ENCODE measurements around the gene ANKS1B. TPM values are rescaled to one million over a fixed set of nuclear protein-coding genes. Genes with fewer than 3 reads are reported as not detected.

ANKS1B gene
- total and polyA plus RNA-seq, 9 donors: 1.4 to 5.6 (median 2.7) TPM

DNA sequence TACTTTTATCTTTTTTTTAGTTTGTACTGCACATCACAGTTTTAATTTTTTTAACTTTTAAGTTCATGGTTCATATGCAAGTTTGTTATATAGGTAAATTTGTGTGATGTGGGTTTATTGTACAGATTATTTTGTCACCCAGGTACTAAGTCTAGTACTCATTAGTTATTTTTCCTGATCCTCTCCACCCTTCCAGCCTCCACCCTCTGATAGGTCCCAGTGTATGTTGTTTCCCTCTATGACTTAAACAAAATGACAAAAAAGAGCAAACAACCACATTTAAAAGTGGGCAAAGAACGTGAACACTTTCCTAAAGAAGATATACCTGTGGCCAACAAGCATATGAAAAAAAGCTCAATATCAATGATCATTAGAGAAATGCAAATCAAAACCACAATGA is 273.5 kb downstream of the ANKS1B start:
- Histone ChIP-seq H3K36me3 (ENCODE audit: control insufficient read depth, insufficient read depth, low read length) (no peaks in the 10 kb centered on the region), H3K4me3 (ENCODE audit: low read length) (no peak overlapping the region), H3K9me3 (replicated peaks; ENCODE audit: control insufficient read depth, low read depth, low read length) (peaks cover 5% of the 10 kb centered on the region), H3K4me1 (ENCODE audit: control insufficient read depth, insufficient read depth, low read length) (no peaks in the 10 kb centered on the region), H3K27ac (ENCODE audit: low read length) (no peak overlapping the region), H3K27me3 (ENCODE audit: control insufficient read depth, insufficient read depth, low read length) (no peaks in the 10 kb centered on the region)
- DNase-seq: no peak
- WGBS (ENCODE audit: insufficient coverage): no CpG with 5 or more reads among the region's 1 CpG

DNA sequence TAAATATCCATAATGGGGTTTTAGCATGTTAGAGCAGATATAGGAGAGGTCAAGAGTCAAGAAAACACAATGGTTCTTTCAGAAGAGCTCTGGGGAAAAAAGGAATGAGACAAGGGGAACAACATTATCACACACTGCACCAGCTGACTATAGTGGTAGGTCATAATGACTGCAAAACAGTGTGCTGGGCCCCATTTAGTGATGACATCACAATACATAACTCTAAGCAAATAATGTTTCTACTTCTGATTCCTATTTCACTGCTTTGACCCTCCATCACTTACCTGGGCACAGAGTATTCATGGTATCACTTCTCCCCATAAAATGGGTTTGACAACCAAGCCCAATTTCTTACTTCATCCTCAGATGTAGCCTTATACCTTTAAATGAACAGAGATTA is 275.1 kb downstream of the ANKS1B start:
- DNase-seq: no peak
- H3K27ac ChIP-seq (ENCODE audit: low read length): no peak overlapping the region
- H3K4me3 ChIP-seq (ENCODE audit: low read length): no peak overlapping the region
- no peaks in the 10 kb centered on the region for H3K4me1 ChIP-seq (ENCODE audit: control insufficient read depth, insufficient read depth, low read length)
- no peaks in the 10 kb centered on the region for H3K27me3 ChIP-seq (ENCODE audit: control insufficient read depth, insufficient read depth, low read length)
- H3K9me3 ChIP-seq (replicated peaks; ENCODE audit: control insufficient read depth, low read depth, low read length): peaks cover 5% of the 10 kb centered on the region
- H3K36me3 ChIP-seq (ENCODE audit: control insufficient read depth, insufficient read depth, low read length): no peaks in the 10 kb centered on the region

DNA sequence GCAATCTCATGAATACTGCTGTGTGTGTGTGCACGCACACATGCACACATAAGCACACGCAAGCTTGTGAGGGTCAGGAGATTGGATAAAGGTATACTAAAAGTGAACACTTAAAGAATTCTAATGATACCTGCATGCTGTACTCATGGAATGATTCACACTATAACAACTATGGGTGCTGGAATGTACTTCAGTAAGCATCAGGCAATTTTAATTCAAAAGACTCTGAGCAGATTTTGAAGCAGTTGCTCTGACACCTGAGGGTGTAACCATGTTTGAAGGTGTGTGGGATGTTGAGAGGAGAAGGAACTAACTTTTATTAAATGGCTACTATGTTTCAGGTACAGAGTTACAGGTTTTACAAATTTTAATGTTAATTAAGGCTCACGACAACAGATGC is 275.6 kb downstream of the ANKS1B start:
- Histone ChIP-seq H3K9me3 (replicated peaks; ENCODE audit: control insufficient read depth, low read depth, low read length) (peaks cover 5% of the 10 kb centered on the region), H3K4me3 (ENCODE audit: low read length) (no peak overlapping the region), H3K27ac (ENCODE audit: low read length) (no peak overlapping the region), H3K4me1 (ENCODE audit: control insufficient read depth, insufficient read depth, low read length) (no peaks in the 10 kb centered on the region), H3K36me3 (ENCODE audit: control insufficient read depth, insufficient read depth, low read length) (no peaks in the 10 kb centered on the region), H3K27me3 (ENCODE audit: control insufficient read depth, insufficient read depth, low read length) (no peaks in the 10 kb centered on the region)
- DNase-seq: no peak
- WGBS (ENCODE audit: insufficient coverage): no CpG with 5 or more reads among the region's 3 CpGs

DNA sequence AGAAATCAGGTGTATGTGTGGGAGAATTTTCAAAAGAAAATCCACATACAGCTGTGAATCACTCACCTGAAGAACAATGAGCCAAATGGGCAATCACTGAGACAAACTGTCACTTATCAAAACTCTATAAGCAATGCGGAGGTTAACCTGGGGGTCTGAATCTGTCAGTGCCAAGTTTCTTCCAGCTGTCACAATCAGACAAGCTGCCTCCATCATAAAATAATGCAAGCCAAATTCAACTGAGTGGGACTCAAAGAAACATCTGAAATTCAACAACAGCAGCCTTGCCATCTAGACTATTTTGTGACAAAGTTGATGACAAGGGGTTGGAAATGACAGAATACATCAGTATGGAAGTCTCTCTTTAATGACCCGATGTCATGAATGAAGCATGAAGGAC is 276.9 kb downstream of the ANKS1B start:
- H3K27ac ChIP-seq (ENCODE audit: low read length): no peak overlapping the region
- H3K4me3 ChIP-seq (ENCODE audit: low read length): no peak overlapping the region
- no peaks in the 10 kb centered on the region for H3K4me1 ChIP-seq (ENCODE audit: control insufficient read depth, insufficient read depth, low read length)
- no peak for DNase-seq
- no peaks in the 10 kb centered on the region for H3K36me3 ChIP-seq (ENCODE audit: control insufficient read depth, insufficient read depth, low read length)
- no peaks in the 10 kb centered on the region for H3K27me3 ChIP-seq (ENCODE audit: control insufficient read depth, insufficient read depth, low read length)
- no peaks in the 10 kb centered on the region for H3K9me3 ChIP-seq (replicated peaks; ENCODE audit: control insufficient read depth, low read depth, low read length)
- WGBS (ENCODE audit: insufficient coverage): 100% methylated on average over 1 of the region's 2 CpGs

DNA sequence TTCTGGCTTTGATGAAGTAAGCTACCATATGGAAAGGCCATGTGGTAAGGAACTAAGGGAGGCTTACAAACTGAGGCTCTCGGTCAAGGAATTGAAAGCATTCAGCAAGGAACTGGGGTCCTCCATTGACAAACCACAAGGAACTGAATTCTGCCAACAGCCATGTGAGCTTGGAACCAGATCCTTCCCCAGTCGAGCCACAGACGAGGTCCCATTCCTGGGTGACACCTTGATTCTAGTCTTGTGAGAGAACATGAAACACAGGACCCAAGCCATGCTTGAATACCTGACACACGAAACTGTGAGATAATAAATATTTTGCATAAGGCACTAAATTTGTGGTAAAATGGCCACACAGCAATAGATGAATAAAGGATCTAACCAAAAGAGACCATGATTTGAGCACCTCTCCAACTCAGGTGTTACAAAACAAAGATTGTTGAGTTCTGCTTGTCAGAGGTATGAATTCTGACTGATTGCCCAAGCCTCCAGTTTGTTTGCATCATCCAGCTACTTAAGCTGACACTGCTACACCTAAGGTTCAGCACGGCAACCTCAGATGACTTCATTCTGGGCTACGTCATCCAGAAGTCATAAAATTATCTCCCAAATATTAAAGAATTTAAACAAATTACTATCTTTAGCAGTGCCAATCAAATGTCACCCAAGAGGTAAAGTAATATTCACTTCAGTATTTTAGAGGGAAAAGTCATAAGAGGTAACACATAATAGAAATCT is 277.8 kb downstream of the ANKS1B start:
- 71% methylated on average over 4 of the region's 6 CpGs for WGBS (ENCODE audit: insufficient coverage)
- no peaks in the 10 kb centered on the region for H3K27me3 ChIP-seq (ENCODE audit: control insufficient read depth, insufficient read depth, low read length)

DNA sequence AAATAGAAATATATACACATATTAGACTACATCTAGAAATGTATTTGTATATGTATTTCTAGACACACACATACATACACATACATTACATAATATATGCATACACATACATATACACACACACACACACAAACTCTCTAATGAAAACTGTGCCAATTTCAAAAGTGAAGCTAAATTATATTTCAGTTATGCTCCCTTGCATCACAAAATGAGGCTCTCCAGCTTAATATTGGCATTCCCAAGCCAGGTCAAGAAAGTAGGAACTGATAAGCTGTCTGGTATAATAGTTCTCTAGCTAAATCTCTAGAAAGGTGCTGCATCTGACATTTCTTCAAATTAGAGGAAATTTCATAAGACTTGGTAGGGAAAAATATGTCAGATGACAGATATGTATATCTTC is 280.3 kb downstream of the ANKS1B start:
- no peaks in the 10 kb centered on the region for H3K36me3 ChIP-seq (ENCODE audit: control insufficient read depth, insufficient read depth, low read length)
- no peaks in the 10 kb centered on the region for H3K9me3 ChIP-seq (replicated peaks; ENCODE audit: control insufficient read depth, low read depth, low read length)
- no peaks in the 10 kb centered on the region for H3K4me1 ChIP-seq (ENCODE audit: control insufficient read depth, insufficient read depth, low read length)
- H3K27ac ChIP-seq (ENCODE audit: low read length): no peak overlapping the region
- no peak for DNase-seq
- no peaks in the 10 kb centered on the region for H3K27me3 ChIP-seq (ENCODE audit: control insufficient read depth, insufficient read depth, low read length)
- no peak overlapping the region for H3K4me3 ChIP-seq (ENCODE audit: low read length)

More for the DNA sequence above, 277.8 kb downstream of the ANKS1B start:
- Histone ChIP-seq H3K27ac (ENCODE audit: low read length) (no peak overlapping the region), H3K36me3 (ENCODE audit: control insufficient read depth, insufficient read depth, low read length) (no peaks in the 10 kb centered on the region), H3K4me1 (ENCODE audit: control insufficient read depth, insufficient read depth, low read length) (no peaks in the 10 kb centered on the region), H3K4me3 (ENCODE audit: low read length) (no peak overlapping the region), H3K9me3 (replicated peaks; ENCODE audit: control insufficient read depth, low read depth, low read length) (no peaks in the 10 kb centered on the region)
- no peak for DNase-seq

DNA sequence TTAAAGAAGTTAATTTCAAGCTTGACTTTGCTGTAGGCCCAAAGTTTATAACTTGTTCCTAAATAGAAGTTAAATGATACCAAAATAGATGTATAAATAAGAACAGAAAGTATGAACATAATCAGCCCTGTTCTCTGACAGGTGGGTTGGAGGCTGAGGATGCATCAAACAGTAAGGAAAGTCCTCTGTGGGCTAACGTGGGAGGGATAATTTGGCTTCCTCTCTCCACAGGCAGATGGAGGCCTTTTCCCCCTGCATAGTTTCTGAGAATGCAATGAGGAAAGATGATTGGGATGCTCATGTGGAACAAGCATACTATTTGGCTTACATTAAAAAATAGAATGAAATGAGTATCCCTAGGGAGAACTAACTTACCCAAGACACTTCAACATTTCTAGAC is 280.7 kb downstream of the ANKS1B start:
- H3K4me3 ChIP-seq (ENCODE audit: low read length): no peak overlapping the region
- no peaks in the 10 kb centered on the region for H3K27me3 ChIP-seq (ENCODE audit: control insufficient read depth, insufficient read depth, low read length)
- DNase-seq: no peak
- H3K36me3 ChIP-seq (ENCODE audit: control insufficient read depth, insufficient read depth, low read length): no peaks in the 10 kb centered on the region
- no CpG with 5 or more reads among the region's 1 CpG for WGBS (ENCODE audit: insufficient coverage)
- no peak overlapping the region for H3K27ac ChIP-seq (ENCODE audit: low read length)
- H3K9me3 ChIP-seq (replicated peaks; ENCODE audit: control insufficient read depth, low read depth, low read length): no peaks in the 10 kb centered on the region
- no peaks in the 10 kb centered on the region for H3K4me1 ChIP-seq (ENCODE audit: control insufficient read depth, insufficient read depth, low read length)

DNA sequence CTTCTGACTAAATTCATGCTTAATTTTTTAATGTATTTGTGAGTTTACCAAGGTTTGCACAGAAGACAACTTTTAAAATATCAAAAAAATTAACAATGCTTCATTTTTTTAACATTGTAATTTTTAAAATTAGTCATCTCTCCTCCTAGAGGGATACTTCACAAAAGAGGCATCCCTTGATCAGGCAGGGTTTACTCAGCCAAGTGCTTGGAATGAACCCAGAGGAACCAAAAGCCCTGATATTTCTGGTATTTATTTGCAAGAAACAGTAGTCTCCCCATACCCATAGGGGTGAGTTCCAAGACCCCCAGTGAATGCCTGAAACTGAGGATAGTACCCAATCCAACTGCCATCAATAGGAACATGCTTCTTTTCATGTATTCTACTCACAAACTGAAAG is 284.7 kb downstream of the ANKS1B start:
- no peak for DNase-seq
- Histone ChIP-seq H3K27me3 (ENCODE audit: control insufficient read depth, insufficient read depth, low read length) (no peaks in the 10 kb centered on the region), H3K36me3 (ENCODE audit: control insufficient read depth, insufficient read depth, low read length) (no peaks in the 10 kb centered on the region), H3K4me3 (ENCODE audit: low read length) (no peak overlapping the region), H3K27ac (ENCODE audit: low read length) (no peak overlapping the region), H3K9me3 (replicated peaks; ENCODE audit: control insufficient read depth, low read depth, low read length) (no peaks in the 10 kb centered on the region), H3K4me1 (ENCODE audit: control insufficient read depth, insufficient read depth, low read length) (no peaks in the 10 kb centered on the region)

DNA sequence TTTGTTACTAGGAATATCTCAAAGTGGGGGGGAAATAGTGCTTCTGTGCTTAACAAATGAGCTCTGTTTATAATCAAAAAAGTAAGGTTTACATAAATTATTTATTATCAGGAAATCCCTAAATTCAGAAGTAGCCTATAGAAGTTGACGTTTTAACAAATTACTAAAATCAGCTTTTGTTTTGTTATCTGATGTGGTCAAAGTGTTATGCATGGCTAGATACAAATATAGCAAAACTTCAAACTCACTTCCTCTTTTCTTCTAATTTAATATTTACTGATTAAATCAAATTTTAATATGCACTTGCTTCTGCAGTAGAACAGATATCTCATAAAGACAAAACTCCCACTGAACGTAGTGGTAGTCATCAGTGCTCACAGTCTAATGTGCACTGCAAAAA is 289.7 kb downstream of the ANKS1B start:
- no CpG with 5 or more reads among the region's 2 CpGs for WGBS (ENCODE audit: insufficient coverage)
- no peak overlapping the region for H3K4me3 ChIP-seq (ENCODE audit: low read length)
- no peaks in the 10 kb centered on the region for H3K9me3 ChIP-seq (replicated peaks; ENCODE audit: control insufficient read depth, low read depth, low read length)
- H3K4me1 ChIP-seq (ENCODE audit: control insufficient read depth, insufficient read depth, low read length): no peaks in the 10 kb centered on the region
- H3K27me3 ChIP-seq (ENCODE audit: control insufficient read depth, insufficient read depth, low read length): no peaks in the 10 kb centered on the region
- no peaks in the 10 kb centered on the region for H3K36me3 ChIP-seq (ENCODE audit: control insufficient read depth, insufficient read depth, low read length)
- DNase-seq: no peak
- H3K27ac ChIP-seq (ENCODE audit: low read length): no peak overlapping the region

DNA sequence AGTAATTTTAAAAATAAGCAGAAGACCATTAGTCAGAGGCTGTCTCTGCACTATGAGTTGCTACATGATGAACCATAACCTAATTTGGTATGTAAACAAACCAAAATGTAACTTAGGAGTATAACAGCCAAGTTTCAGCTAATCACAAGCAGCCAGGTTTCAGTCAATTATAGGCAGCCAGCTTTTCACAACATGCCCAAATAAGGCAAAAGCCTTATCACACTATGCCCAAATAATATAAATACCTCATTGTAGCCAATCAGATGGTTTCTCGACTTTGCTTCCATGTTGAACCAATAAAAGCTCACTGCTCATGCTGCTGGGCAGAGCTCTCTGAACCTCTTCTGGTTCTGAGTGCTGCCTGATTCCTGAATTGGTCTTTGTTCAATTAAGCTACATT is 298.6 kb downstream of the ANKS1B start:
- WGBS (ENCODE audit: insufficient coverage): no CpG with 5 or more reads among the region's 1 CpG
- Histone ChIP-seq H3K4me3 (ENCODE audit: low read length) (no peak overlapping the region), H3K4me1 (ENCODE audit: control insufficient read depth, insufficient read depth, low read length) (no peaks in the 10 kb centered on the region), H3K9me3 (replicated peaks; ENCODE audit: control insufficient read depth, low read depth, low read length) (no peaks in the 10 kb centered on the region), H3K27me3 (ENCODE audit: control insufficient read depth, insufficient read depth, low read length) (no peaks in the 10 kb centered on the region), H3K36me3 (ENCODE audit: control insufficient read depth, insufficient read depth, low read length) (no peaks in the 10 kb centered on the region), H3K27ac (ENCODE audit: low read length) (no peak overlapping the region)
- no peak for DNase-seq

DNA sequence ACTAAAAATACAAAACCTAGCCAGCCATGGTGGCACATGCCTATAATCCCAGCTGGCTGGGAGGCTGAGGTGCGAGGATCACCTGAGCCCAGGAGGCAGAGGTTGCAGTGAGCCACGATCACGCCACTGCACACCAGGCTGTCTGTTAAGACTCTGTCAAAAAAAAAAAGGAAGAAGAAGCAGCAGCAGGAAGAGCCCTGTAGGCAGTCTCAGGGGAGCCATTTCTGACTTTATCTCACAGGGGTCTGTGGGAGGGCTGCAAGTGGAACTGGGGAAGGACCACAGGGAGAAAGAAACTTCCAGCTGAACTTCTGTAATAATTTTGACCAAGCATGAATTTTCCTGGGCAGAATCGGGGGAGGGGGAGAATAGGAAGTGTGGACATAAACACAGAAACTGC is 304.5 kb downstream of the ANKS1B start:
- H3K27me3 ChIP-seq (ENCODE audit: control insufficient read depth, insufficient read depth, low read length): no peaks in the 10 kb centered on the region
- H3K36me3 ChIP-seq (ENCODE audit: control insufficient read depth, insufficient read depth, low read length): no peaks in the 10 kb centered on the region
- H3K27ac ChIP-seq (ENCODE audit: low read length): no peak overlapping the region
- DNase-seq: no peak
- no peaks in the 10 kb centered on the region for H3K4me1 ChIP-seq (ENCODE audit: control insufficient read depth, insufficient read depth, low read length)
- WGBS (ENCODE audit: insufficient coverage): 75% methylated on average over 1 of the region's 4 CpGs
- no peak overlapping the region for H3K4me3 ChIP-seq (ENCODE audit: low read length)
- no peaks in the 10 kb centered on the region for H3K9me3 ChIP-seq (replicated peaks; ENCODE audit: control insufficient read depth, low read depth, low read length)

Measured in muscle of leg (tissue), 11 donors.